HG03378 (cell line): ENCODE measurements around the gene C1orf35.
"Not testable (repeated sequence)": the region's sequence is repeated elsewhere in the genome, so short reads cannot be mapped to it uniquely, and the experiment has no call there.

ENCODE experiments used
- ATAC-seq: cut with Tn5 transposase; IDR thresholded peaks from one replicate; pipeline ENCODE4 v1.9.1; 2021; ENCODE audit warnings: mild to moderate bottlenecking, moderate library complexity; ENCODE audit not compliant: unreplicated experiment

C1orf35 gene

GRCh38 chr1:228142701-228143136 lies 39.6 kb upstream of the C1orf35 start:
- no peak for ATAC-seq

DNA sequence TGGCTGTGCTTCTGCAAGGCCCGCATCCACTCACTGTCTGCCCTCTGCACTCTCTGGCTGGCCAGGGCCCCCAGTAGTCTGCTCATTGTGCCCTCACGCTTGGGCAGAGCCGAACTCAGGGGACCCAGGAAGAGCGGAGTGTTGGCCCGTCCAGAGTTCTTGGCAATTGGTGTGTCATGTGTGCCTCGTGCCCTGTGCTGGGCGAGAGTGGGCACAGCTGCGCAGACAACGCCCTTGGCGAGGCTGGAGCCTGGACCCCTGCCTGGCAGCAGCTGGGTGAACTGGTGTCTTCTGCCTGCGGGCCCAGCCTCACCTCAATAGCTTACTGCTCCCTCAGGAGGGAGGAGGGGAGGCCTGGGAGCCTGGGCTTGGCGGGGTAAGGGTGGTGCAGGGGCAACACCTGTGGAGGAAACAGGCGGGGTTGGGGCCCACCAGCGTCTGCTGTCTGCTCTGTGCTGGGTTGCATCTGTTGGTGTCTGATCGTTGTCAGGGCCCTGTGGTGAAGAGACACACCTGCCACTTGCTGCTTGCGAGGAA lies 39.1 kb upstream of the C1orf35 start:
- no peak for ATAC-seq

DNA sequence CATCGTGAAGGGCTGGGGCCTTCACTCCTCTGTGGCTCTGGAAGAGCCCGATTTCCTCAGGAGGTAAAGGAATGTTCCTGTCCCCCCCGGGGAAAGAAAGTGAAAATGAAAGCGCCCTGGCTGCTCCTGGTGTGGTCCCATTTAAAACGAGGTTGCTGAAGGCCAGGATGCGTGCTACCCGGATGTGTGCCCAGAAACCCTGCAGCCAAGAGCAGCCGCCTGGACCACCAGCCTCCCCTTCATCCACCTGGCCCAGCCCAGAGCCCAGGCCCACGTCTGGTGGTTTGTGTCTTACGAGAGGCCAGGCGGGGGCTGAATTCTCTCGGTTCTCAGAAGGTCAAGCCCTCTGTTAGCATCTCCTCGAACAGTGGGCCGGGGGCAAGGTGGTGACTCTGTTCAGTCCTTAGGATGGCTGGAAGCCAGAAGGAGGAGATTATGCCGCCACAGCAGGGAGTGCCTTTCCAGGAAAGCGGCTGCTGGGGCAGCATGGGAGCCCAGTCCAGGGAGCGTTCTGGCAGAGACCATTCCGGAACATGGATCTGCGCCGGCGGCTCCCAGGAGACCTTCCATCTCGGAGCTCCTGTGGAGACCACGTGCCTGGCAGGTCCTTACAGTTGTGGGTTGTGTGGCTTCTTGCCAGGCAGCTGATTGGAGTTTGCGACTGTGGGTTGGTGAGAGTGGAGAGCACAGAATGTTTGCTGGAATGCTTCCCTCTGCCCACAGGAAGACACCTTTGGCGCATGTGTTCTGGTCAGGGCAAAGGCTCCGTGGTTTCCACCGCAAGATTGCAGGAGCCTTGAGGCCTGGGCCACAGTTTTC lies 38.3 kb upstream of the C1orf35 start:
- ATAC-seq, result no peak

DNA sequence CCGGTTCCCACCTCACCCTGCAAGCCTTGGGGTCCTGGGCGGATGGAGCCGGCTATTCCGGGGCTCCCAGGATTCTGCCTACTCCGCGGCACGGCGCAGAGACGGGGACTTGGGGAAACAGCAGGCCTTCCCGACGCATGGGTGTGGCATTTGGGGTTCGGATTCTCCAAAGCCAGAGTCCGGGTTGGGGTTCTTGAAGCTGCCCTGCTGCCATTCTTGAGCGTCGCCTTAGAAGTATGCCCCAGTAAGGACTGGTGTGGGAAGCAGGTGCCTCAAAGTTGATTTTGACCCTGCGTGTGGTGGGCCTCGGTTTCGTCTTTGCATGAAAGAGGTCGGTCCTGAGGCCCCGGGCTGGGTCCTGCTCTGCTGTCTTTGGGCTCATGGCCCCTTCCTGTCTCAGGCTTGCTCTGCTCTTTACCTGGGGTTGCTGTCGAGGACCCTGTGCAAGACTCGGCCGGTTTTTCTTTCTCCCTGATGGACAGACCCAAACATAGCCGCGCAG lies 37.6 kb upstream of the C1orf35 start:
- no peak for ATAC-seq

DNA sequence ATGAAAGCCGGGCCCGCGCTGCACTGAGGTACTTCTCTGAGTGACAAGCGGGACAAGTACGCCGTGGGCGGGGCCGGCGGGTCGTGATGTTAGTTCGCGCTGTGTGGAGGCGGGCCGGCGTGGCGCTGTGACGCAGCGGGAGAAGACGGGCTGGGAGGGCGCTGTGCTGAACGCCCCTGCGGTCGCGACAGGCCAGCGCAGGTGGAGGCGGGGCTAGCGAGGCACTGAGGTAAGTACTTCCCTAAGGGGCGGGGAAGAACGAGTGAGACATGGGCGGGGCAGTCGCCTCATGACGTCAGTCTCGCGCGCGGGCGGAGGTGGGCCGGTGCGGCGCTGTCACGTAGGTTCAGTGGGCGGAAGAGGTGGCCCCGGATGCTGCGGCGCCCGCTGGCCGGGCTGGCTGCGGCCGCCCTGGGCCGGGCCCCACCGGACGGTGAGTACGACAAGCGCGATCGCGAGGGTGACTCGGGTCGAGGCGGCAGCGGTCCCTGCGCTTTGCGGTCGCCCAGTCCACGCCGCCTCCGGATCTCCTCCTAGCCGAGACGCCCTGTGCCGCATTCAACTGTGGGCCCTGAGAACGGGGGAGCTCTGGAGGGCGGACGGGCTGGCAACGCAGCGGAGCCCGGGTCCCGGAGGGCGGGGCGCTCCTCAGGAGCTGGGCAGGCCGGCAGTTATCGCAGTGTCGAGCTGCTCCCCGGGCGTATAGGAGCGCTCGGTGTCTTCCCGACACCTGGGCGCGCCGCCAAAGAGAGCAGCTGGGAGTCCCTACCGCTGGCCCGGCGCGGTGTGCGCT lies 37.0 kb upstream of the C1orf35 start, which contains the start of gene GUK1:
GUK1 (plus strand) TSS at position 349 of the 793 bp plus-strand sequence; CDS start at position 373, 24 bp downstream.
- ATAC-seq, result peak; percentile 86

DNA sequence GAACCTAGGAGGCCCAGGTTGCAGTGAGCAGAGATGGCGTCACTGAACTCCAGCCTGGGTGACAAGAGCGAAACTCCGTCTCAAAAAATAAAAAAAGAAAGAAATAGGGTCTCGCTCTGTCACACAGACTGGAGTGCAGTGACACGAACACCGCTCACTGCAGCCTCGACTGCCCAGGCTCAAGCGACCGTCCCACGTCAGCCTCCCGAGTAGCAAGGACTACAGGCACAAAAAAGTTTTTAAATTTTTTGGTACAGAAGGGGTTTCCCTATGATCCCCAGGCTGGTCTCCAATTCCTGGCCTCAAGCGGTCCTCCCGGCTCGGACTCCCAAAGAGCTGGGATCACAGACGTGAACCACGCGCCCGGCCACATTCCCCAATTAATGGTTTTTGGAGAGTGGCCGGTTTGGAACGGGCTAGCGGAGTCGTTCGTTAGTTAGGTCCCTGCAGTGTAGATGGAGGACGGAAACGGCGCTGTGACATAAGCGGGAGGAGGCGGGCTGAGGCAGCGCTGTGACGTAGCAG lies 36.3 kb upstream of the C1orf35 start:
- ATAC-seq, result no peak

GRCh38 chr1:228136901-228137300 lies 33.8 kb upstream of the C1orf35 start:
- no peak for ATAC-seq

DNA sequence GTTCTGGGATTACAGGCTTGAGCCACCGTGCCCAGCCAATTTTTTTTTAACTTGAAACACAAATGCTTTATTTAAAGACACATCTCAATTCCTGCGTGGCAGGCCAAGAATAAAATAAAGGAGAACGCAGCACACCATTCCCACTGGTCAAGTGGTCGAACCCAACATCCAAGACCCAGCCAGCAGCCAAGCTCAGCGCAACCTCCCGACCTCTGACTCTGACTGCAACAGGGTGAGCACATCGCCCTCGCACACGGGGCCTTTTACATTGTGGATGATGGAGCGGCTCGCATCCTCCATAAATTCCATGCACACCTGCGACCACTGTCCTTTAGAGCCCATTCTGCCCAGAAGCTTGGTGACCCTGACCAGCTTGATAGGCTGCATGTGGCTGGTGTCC lies 31.5 kb upstream of the C1orf35 start:
- ATAC-seq, result no peak

DNA sequence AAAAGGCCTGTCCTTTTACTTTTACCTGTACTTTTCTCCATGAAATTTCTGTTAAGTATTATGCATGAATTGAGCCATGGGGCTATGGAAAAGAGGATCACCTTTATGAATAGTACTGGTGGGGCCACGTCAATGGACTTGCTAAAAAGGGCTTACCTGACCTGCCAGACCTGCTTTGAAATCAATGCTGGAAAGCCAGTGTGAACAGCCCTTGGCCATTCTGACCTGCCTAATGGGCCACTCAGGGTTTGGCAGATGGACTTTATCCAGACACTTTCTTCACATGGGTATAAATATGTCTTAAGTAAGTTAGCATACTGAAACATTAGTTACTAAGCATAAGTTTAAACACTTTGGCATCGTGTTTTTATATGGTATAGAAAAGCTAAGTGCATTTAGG lies 28.6 kb upstream of the C1orf35 start:
- no peak for ATAC-seq

DNA sequence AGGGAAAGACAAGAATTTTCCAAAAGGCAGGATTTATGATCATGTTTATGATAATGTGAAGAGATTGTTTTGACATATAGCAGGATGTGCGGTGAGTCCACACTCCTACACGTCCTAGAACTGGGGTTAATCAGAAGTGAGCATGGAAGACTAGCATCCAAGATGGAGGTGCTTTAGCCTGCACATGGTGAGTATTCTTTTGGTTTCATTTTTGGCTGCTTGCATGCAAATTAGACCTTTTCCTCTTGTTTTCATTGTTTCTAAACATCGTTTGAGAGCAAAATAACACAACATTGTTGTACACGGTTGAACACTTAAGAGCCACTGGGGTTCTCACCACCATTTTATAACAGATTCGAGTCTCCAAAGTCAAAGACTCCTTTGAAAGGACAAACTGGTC lies 22.1 kb upstream of the C1orf35 start:
- no peak for ATAC-seq

GRCh38 chr1:228123505-228123904 lies 20.4 kb upstream of the C1orf35 start:
- no peak for ATAC-seq

GRCh38 chr1:228122921-228123441 lies 19.9 kb upstream of the C1orf35 start:
- ATAC-seq, result no peak

DNA sequence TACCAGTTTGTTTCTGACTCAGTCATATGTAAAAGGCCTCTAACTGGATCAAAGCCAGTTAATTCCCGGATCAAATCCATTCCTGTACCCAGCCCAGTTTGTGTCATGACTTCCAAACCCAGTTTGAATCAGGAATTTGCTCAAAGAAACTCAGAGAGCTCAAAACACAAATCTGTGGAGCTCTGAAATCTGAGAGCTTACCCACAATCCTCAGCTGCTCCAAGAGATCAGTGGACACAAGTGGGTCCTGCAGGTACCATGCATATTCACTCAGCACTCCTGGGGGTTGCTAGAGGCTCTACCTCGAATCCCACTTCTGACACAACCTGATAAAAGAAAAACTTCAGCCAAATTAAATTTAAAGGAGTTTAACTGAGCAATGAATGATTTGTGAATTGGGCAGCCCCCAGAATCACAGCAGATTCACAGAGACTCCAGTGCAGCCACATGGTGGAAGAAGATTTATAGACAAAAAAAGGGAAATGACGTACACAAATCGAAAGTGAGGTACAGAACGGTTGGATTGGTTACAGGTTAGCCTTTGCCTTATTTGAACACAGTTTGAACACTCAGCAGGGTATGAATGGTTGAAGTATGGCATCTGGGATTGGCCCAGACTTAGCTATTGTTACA lies 17.8 kb upstream of the C1orf35 start:
- ATAC-seq, result no peak

DNA sequence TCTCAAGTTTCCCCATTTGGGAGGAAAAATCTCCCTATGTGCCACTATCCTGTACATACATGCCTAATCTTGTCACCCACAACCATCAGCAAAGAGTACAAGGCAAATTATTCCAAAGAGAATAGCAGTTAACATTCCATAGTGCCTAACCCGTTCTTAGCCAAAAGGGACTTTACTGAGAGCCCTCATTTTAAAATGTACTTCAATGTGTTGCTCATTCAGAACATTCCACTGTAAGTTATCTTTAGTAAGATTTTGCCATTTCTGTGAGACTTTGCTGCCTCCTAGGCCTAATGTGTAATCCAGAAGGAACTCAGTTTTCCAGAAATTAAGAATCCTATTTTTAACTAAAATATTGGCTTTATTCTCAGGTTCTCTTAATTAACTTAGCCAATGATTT lies 17.2 kb upstream of the C1orf35 start:
- no peak for ATAC-seq

GRCh38 chr1:228118040-228118439 lies 14.9 kb upstream of the C1orf35 start:
- ATAC-seq, result no peak

DNA sequence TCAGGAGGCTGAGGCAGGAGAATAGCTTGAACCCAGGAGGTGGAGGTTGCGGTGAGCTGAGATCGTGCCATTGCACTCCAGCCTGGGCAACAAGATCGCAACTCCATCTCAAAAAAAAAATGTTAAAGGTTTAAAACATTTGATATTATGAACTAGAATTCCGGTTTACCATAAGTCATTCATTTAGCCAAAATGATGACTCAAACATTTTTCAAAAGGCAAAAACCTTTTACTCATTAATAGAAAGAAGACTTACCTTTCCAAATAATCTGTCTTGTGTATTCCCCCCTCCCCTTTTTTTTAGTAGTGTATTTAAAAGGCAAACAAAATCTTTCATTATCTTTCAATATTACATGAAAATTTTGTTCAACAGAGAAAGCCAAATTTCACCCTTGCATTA lies 14.2 kb upstream of the C1orf35 start:
- ATAC-seq, result no peak

GRCh38 chr1:228114827-228115226 lies 11.7 kb upstream of the C1orf35 start:
- no peak for ATAC-seq

DNA sequence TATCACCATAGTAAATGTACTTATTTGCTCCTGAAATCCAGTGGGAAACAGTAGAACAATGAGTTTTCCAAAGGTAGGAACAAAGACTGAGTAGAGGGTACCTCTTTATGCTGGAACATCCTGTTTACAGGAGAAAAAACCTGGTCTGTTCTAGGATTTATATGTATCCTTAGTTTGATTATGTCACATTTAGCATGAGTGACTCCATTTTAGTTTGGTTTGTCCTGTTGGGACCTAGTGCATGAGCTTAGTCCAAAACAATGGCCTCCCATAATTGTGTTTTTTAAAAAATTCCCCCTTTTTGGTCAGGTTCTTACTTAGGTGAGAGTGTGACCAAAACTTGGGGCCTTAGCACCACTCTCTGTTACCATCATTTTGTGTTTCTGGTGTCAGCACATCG lies 9.5 kb upstream of the C1orf35 start:
- no peak for ATAC-seq

GRCh38 chr1:228112167-228112566 lies 9.0 kb upstream of the C1orf35 start:
- no peak for ATAC-seq

DNA sequence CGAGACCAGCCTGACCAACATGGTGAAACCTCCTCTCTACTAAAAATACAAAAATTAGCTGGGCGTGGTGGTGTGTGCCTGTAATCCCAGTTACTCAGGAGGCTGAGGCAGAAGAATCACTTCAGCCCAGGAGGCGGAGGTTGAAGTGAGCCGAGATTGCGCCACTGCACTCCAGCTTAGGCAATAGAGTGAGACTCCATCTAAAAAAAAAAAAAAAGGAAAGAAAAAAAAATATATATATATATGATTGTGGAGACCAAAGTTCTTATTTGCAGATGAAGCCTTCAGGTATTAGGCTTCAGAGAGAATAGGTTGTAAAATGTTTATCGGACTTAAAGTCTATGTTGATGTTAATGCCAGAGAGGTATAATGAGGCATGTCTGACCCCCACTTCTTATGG lies 8.2 kb upstream of the C1orf35 start:
- ATAC-seq, result not testable (repeated sequence)

- no peak for ATAC-seq
Observed at GRCh38 chr1:228110556-228110955, 7.4 kb upstream of the C1orf35 start.
